ENCODE data around the gene EID1.

The EID1 gene

DNA sequence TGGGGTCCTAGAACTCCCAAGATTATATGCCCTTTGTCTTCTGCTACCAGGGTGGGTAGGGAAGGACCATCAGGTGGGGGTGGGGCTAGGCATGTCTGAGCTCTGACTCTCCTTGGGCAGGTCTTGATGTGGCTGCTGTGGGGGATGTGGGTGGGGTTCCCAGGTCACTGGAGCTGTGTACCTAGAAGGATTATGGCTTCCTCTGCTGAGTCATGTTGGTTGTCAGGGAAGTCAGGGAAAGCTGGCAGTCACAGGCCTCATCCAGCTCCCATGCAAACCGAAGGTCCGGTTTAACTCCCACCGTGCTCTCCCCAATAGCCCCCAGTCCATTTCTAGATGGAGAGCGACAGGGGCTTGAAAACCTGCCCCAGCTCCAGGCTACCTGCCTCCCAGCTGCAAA lies 35.2 kb downstream of the EID1 start:
- Histone ChIP-seq H3F3A (ENCODE audit: insufficient read depth) (no peaks in the 10 kb centered on the region), H3K9me3 (ENCODE audit: insufficient read depth, low read length) (no peaks in the 10 kb centered on the region), H3K36me3 (ENCODE audit: low read length) (no peaks in the 10 kb centered on the region), H3K79me2 (ENCODE audit: insufficient read depth, low read length) (no peaks in the 10 kb centered on the region), H3K4me2 (ENCODE audit: low read depth, low read length, poor library complexity, severe bottlenecking) (no peak overlapping the region), H3K9ac (ENCODE audit: low read length) (no peak overlapping the region), H2AFZ (ENCODE audit: low read depth, low read length, severe bottlenecking) (no peak overlapping the region), H3K9me2 (replicated peaks; ENCODE audit: insufficient read depth, low read length) (no peaks in the 10 kb centered on the region), H3K27me3 (ENCODE audit: low read length) (no peaks in the 10 kb centered on the region), H3K4me3 (ENCODE audit: insufficient read depth, low read length, poor library complexity, severe bottlenecking) (no peak overlapping the region), H4K20me1 (ENCODE audit: low read depth, low read length) (no peaks in the 10 kb centered on the region), H3K27ac (ENCODE audit: low read depth, low read length) (no peak overlapping the region)
- TF ChIP-seq, protein P1, sequence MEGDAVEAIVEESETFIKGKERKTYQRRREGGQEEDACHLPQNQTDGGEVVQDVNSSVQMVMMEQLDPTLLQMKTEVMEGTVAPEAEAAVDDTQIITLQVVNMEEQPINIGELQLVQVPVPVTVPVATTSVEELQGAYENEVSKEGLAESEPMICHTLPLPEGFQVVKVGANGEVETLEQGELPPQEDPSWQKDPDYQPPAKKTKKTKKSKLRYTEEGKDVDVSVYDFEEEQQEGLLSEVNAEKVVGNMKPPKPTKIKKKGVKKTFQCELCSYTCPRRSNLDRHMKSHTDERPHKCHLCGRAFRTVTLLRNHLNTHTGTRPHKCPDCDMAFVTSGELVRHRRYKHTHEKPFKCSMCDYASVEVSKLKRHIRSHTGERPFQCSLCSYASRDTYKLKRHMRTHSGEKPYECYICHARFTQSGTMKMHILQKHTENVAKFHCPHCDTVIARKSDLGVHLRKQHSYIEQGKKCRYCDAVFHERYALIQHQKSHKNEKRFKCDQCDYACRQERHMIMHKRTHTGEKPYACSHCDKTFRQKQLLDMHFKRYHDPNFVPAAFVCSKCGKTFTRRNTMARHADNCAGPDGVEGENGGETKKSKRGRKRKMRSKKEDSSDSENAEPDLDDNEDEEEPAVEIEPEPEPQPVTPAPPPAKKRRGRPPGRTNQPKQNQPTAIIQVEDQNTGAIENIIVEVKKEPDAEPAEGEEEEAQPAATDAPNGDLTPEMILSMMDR (IDR thresholded peaks at IDR 0.05; ENCODE audit: insufficient read depth, low read length, poor library complexity, severe bottlenecking): no peak
- no peak for TF ChIP-seq EZH2phosphoT487 (conservative IDR thresholded peaks at IDR 0.05; ENCODE audit: low read length)

DNA sequence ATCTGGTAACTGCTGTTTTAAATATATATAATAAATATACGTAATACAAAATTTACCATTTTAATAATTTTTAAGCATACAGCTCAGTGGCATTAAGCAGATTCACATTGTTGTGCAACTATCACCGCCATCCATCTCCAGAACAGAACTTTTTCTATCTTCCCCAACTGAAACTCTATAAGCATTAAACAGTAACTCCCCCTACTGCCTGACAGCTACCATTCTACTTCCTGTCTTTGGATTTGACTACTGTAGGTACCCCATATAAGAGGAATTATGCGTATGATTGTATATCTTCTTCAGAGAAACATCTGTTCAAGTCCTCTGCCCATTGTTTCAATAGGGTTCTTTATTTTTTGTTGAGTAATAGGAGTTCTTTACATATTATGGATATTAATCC lies 36.8 kb downstream of the EID1 start:
- TF ChIP-seq EZH2phosphoT487 (conservative IDR thresholded peaks at IDR 0.05; ENCODE audit: low read length): no peak
- TF ChIP-seq, protein P1 (IDR thresholded peaks at IDR 0.05; ENCODE audit: insufficient read depth, low read length, poor library complexity, severe bottlenecking): no peak
- no peaks in the 10 kb centered on the region for H3F3A ChIP-seq (ENCODE audit: insufficient read depth)
- H4K20me1 ChIP-seq (ENCODE audit: low read depth, low read length): no peaks in the 10 kb centered on the region
- no peak overlapping the region for H3K4me2 ChIP-seq (ENCODE audit: low read depth, low read length, poor library complexity, severe bottlenecking)
- H3K27me3 ChIP-seq (ENCODE audit: low read length): no peaks in the 10 kb centered on the region
- H2AFZ ChIP-seq (ENCODE audit: low read depth, low read length, severe bottlenecking): no peak overlapping the region
- H3K9ac ChIP-seq (ENCODE audit: low read length): no peak overlapping the region
- no peaks in the 10 kb centered on the region for H3K36me3 ChIP-seq (ENCODE audit: low read length)
- no peak overlapping the region for H3K4me3 ChIP-seq (ENCODE audit: insufficient read depth, low read length, poor library complexity, severe bottlenecking)
- no peaks in the 10 kb centered on the region for H3K79me2 ChIP-seq (ENCODE audit: insufficient read depth, low read length)
- H3K9me3 ChIP-seq (ENCODE audit: insufficient read depth, low read length): no peaks in the 10 kb centered on the region
- H3K9me2 ChIP-seq (replicated peaks; ENCODE audit: insufficient read depth, low read length): no peaks in the 10 kb centered on the region
- H3K27ac ChIP-seq (ENCODE audit: low read depth, low read length): no peak overlapping the region

DNA sequence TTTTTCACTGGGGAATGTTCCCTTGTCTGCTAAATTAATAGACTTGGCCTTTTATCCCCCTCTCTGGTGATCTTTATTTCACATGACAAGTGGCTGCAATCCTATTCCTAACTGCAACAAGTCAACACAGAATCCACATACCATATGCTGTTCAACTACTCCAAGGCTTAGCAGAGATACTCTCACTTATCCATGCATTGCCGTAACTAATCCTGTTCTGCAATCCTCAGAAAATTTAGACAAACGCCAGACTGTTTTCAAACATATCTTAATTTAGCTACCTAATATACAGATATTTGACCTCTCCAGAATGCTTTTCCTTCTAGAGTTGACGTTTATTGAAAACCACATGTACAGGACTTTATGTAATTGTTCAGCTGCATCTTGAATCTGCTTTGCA lies 37.9 kb downstream of the EID1 start:
- Histone ChIP-seq H4K20me1 (ENCODE audit: low read depth, low read length) (no peaks in the 10 kb centered on the region), H3K9me2 (replicated peaks; ENCODE audit: insufficient read depth, low read length) (no peaks in the 10 kb centered on the region), H3K4me3 (ENCODE audit: insufficient read depth, low read length, poor library complexity, severe bottlenecking) (no peak overlapping the region), H3K9me3 (ENCODE audit: insufficient read depth, low read length) (no peaks in the 10 kb centered on the region), H3K27me3 (ENCODE audit: low read length) (no peaks in the 10 kb centered on the region), H3K79me2 (ENCODE audit: insufficient read depth, low read length) (no peaks in the 10 kb centered on the region), H3F3A (ENCODE audit: insufficient read depth) (no peaks in the 10 kb centered on the region), H3K9ac (ENCODE audit: low read length) (no peak overlapping the region), H3K36me3 (ENCODE audit: low read length) (no peaks in the 10 kb centered on the region), H3K4me2 (ENCODE audit: low read depth, low read length, poor library complexity, severe bottlenecking) (no peak overlapping the region), H2AFZ (ENCODE audit: low read depth, low read length, severe bottlenecking) (no peak overlapping the region), H3K27ac (ENCODE audit: low read depth, low read length) (no peak overlapping the region)
- TF ChIP-seq, protein P1 (IDR thresholded peaks at IDR 0.05; ENCODE audit: insufficient read depth, low read length, poor library complexity, severe bottlenecking): no peak
- no peak for TF ChIP-seq EZH2phosphoT487 (conservative IDR thresholded peaks at IDR 0.05; ENCODE audit: low read length)

Data from SU-DHL-6 (cell line).